GM12801 (cell line): ENCODE measurements around the gene PIR.

Source experiments
- CTCF ChIP-seq: IDR thresholded peaks from one replicate; pipeline ENCODE4 v1.5.1; 2011; ENCODE audit warnings: control low read depth; ENCODE audit not compliant: insufficient read length; ENCODE audit errors: extremely low read depth

The PIR gene

GRCh38 chrX:15504661-15505060, 11.5 kb upstream of the PIR start:
- TF ChIP-seq CTCF: no peak

GRCh38 chrX:15501506-15501905, 8.4 kb upstream of the PIR start:
- no peak for TF ChIP-seq CTCF

- no peak for TF ChIP-seq CTCF
Measured at GRCh38 chrX:15500497-15500966, 7.4 kb upstream of the PIR start, which contains the start of gene BMX. Gene BMX (plus strand): TSS chrX:15500807. CDS start chrX:15508354, 7,547 bp downstream.

- no peak for TF ChIP-seq CTCF
Measured at GRCh38 chrX:15499976-15500375, 6.8 kb upstream of the PIR start.

- TF ChIP-seq CTCF: no peak
Measured at GRCh38 chrX:15498741-15499140, 5.6 kb upstream of the PIR start.

- TF ChIP-seq CTCF: no peak
Measured at GRCh38 chrX:15497865-15498264, 4.7 kb upstream of the PIR start.

- no peak for TF ChIP-seq CTCF
Measured at GRCh38 chrX:15496824-15497223, 3.7 kb upstream of the PIR start.

- TF ChIP-seq CTCF: no peak
Measured at GRCh38 chrX:15495801-15496200, 2.7 kb upstream of the PIR start.
